GM19372 (cell line): ENCODE data around the gene ZBED4.

Source experiments
- ATAC-seq: cut with Tn5 transposase; IDR thresholded peaks from one replicate; pipeline ENCODE4 v1.9.1; 2021; ENCODE audit warnings: mild to moderate bottlenecking, low read depth, moderate library complexity; ENCODE audit not compliant: unreplicated experiment

ZBED4 gene

GRCh38 chr22:49853981-49854831, 562 bp downstream of the ZBED4 start:
- ATAC-seq = peak; percentile 33

- ATAC-seq = no peak
Measured at GRCh38 chr22:49855251-49855911, 1.7 kb downstream of the ZBED4 start.

GRCh38 chr22:49856343-49856742, 2.7 kb downstream of the ZBED4 start:
- no peak for ATAC-seq

GRCh38 chr22:49856766-49857618, 3.3 kb downstream of the ZBED4 start:
- ATAC-seq = no peak

- no peak for ATAC-seq
Measured at GRCh38 chr22:49858827-49859226, 5.2 kb downstream of the ZBED4 start.

GRCh38 chr22:49861642-49862495, 8.2 kb downstream of the ZBED4 start:
- no peak for ATAC-seq

GRCh38 chr22:49862496-49862776, 8.8 kb downstream of the ZBED4 start:
- no peak for ATAC-seq

GRCh38 chr22:49863931-49864330, 10.3 kb downstream of the ZBED4 start:
- ATAC-seq = no peak

GRCh38 chr22:49865156-49865555, 11.5 kb downstream of the ZBED4 start:
- no peak for ATAC-seq

GRCh38 chr22:49866134-49866533, 12.5 kb downstream of the ZBED4 start:
- no peak for ATAC-seq

- ATAC-seq = no peak
Measured at GRCh38 chr22:49866646-49867045, 13.0 kb downstream of the ZBED4 start.

- no peak for ATAC-seq
Measured at GRCh38 chr22:49867303-49868265, 13.9 kb downstream of the ZBED4 start.

GRCh38 chr22:49869086-49869830, 15.6 kb downstream of the ZBED4 start:
- ATAC-seq = no peak

GRCh38 chr22:49869845-49870712, 16.4 kb downstream of the ZBED4 start:
- ATAC-seq = no peak

GRCh38 chr22:49871482-49871881, 17.8 kb downstream of the ZBED4 start:
- no peak for ATAC-seq

- ATAC-seq = no peak
Measured at GRCh38 chr22:49872347-49872746, 18.7 kb downstream of the ZBED4 start.

- ATAC-seq = no peak
Measured at GRCh38 chr22:49873228-49873940, 19.7 kb downstream of the ZBED4 start.
